ENCODE data around the gene CBY3. TPM values are rescaled to one million over a fixed set of nuclear protein-coding genes. Genes with fewer than 3 reads are reported as not detected.

The CBY3 gene
- total RNA-seq, 1 experiment from 2014 or later: not detected

DNA sequence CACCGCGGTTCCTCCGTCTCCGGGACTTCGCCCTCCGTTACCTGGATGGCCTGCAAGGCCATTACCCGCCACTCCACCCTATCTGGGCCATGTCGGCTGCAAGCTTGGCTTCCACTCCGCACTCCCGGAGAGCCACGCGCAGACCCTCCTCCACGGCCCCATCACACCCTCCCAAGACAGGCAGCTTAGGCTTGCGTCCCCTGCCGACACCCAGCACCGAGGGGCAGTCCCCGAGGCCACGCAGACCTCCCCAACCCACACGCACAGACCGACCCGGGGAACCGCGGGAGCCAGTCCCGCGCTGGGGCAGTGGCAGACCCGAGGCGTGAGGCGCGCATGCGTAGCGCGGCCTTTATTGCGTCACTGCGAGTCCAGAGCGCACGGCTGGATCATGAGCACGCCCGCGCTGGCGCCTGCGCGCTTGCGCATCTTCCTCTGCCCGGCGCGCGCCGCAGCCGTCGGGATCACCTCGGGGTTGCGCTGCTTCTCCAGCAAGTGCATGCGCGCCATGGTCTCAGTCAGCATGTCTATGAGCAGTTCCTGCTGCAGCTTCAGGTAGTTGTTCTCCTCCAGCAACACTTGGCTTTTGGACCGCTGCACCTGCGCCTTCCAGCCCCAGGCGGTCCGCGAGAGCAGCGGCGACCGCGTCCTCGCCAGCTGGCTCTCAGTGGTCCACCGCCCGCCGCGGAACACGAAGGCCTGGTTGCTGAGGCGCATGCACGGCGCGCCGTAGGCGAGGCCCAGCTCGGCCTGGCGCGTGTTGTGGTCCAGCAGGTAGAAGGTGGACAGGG, 2.4 kb downstream of the CBY3 start:
- POLR2A ChIA-PET: no interaction called here
- BruUV-seq (replicated peaks): no TSS peak

More for the DNA sequence above, 2.4 kb downstream of the CBY3 start:
- peak overlapping the region; percentile 94 for H3K4me2 ChIP-seq (ENCODE audit: low read length)
- H3K36me3 ChIP-seq (ENCODE audit: control insufficient read depth in 1 of 2, insufficient read depth in 2 of 2, low read length in 2 of 2): no peaks in the 10 kb centered on the region
- intact Hi-C loops (cut with micrococcal nuclease): loop anchor here (1.0 kb wide), 1 partner anchor 20 kb away; the partner anchor contains the start of gene CANX
- H3K9me2 ChIP-seq (ENCODE audit: insufficient read depth): no peaks in the 10 kb centered on the region
- TF ChIP-seq ZFX (IDR thresholded peaks at IDR 0.05): peak; percentile 87; the same call in 1 of the 2 replicates
- TF ChIP-seq FOSL1 (IDR thresholded peaks at IDR 0.05; ENCODE audit: low read depth): no peak
- TF ChIP-seq POLR2A (IDR thresholded peaks at IDR 0.05; ENCODE audit: borderline replicate concordance, extremely low read depth, insufficient read depth, insufficient read length): peak; percentile 97
- no peak for TF ChIP-seq JUND (IDR thresholded peaks at IDR 0.05)
- no peak for TF ChIP-seq SRF (IDR thresholded peaks at IDR 0.05; ENCODE audit: low read depth)
- TF ChIP-seq CEBPB (IDR thresholded peaks at IDR 0.05; ENCODE audit: low read depth): no peak
- TF ChIP-seq YY1 (IDR thresholded peaks at IDR 0.05; ENCODE audit: extremely low read depth, insufficient replicate concordance, low read depth, low read length): peak; percentile 23
- TF ChIP-seq, protein P1, sequence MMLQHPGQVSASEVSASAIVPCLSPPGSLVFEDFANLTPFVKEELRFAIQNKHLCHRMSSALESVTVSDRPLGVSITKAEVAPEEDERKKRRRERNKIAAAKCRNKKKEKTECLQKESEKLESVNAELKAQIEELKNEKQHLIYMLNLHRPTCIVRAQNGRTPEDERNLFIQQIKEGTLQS (IDR thresholded peaks at IDR 0.05): no peak
- TF ChIP-seq, protein P2, sequence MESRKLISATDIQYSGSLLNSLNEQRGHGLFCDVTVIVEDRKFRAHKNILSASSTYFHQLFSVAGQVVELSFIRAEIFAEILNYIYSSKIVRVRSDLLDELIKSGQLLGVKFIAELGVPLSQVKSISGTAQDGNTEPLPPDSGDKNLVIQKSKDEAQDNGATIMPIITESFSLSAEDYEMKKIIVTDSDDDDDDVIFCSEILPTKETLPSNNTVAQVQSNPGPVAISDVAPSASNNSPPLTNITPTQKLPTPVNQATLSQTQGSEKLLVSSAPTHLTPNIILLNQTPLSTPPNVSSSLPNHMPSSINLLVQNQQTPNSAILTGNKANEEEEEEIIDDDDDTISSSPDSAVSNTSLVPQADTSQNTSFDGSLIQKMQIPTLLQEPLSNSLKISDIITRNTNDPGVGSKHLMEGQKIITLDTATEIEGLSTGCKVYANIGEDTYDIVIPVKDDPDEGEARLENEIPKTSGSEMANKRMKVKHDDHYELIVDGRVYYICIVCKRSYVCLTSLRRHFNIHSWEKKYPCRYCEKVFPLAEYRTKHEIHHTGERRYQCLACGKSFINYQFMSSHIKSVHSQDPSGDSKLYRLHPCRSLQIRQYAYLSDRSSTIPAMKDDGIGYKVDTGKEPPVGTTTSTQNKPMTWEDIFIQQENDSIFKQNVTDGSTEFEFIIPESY (IDR thresholded peaks at IDR 0.05; ENCODE audit: extremely low read depth, insufficient replicate concordance, low read length): no peak
- peak; percentile 60 for TF ChIP-seq TCF7L2 (IDR thresholded peaks at IDR 0.05; ENCODE audit: borderline replicate concordance, extremely low read depth, insufficient read depth, insufficient read length)
- TF ChIP-seq EZH2phosphoT487 (IDR thresholded peaks at IDR 0.05; ENCODE audit: borderline replicate concordance): no peak
- TF ChIP-seq POLR2AphosphoS5 (IDR thresholded peaks at IDR 0.05; ENCODE audit: low read depth, low read length): peak; percentile 99
- no peak for TF ChIP-seq CBX3 (IDR thresholded peaks at IDR 0.05; ENCODE audit: low read depth)
- TF ChIP-seq, protein P3, sequence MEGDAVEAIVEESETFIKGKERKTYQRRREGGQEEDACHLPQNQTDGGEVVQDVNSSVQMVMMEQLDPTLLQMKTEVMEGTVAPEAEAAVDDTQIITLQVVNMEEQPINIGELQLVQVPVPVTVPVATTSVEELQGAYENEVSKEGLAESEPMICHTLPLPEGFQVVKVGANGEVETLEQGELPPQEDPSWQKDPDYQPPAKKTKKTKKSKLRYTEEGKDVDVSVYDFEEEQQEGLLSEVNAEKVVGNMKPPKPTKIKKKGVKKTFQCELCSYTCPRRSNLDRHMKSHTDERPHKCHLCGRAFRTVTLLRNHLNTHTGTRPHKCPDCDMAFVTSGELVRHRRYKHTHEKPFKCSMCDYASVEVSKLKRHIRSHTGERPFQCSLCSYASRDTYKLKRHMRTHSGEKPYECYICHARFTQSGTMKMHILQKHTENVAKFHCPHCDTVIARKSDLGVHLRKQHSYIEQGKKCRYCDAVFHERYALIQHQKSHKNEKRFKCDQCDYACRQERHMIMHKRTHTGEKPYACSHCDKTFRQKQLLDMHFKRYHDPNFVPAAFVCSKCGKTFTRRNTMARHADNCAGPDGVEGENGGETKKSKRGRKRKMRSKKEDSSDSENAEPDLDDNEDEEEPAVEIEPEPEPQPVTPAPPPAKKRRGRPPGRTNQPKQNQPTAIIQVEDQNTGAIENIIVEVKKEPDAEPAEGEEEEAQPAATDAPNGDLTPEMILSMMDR (IDR thresholded peaks at IDR 0.05 in 2 of 3, conservative IDR thresholded peaks at IDR 0.05 in 1 of 3; ENCODE audit: borderline replicate concordance in 1 of 3, insufficient read depth in 1 of 3, low read depth in 2 of 3, low read length in 2 of 3): no peak
- TF ChIP-seq RAD21 (IDR thresholded peaks at IDR 0.05; ENCODE audit: low read depth): no peak
- ATAC-seq (peak; percentile 92), DNase-seq (ENCODE audit: low read depth, low spot score) (peak; percentile 88)
- no peaks in the 10 kb centered on the region for H4K20me1 ChIP-seq (ENCODE audit: insufficient read depth)
- peak overlapping the region; percentile 92 to 98 for H3K4me3 ChIP-seq (replicated peaks in 1 of 2; ENCODE audit: low read depth in 1 of 2, low read length in 2 of 2)
- peak overlapping the region; percentile 83 for H3K27ac ChIP-seq (ENCODE audit: low read depth, low read length)
- H3K79me2 ChIP-seq (ENCODE audit: insufficient read depth, low read length): peaks cover 21% of the 10 kb centered on the region
- RAD21 ChIA-PET (ENCODE audit: low non-redundant PET in 1 of 2, low total read pairs in 2 of 2, uncharacterized antibody in 2 of 2, unreplicated experiment in 2 of 2): no interaction called here
- no peaks in the 10 kb centered on the region for H3K27me3 ChIP-seq (ENCODE audit: insufficient read depth, low read length)
- CTCF ChIA-PET: interaction anchor here (1.7 kb wide), 1 partner anchor 10 kb away, joined by 7 read pairs; no protein-coding TSS in a partner anchor
- no peak overlapping the region for H2AFZ ChIP-seq (ENCODE audit: low read depth, low read length, poor library complexity, severe bottlenecking)
- H3K9me3 ChIP-seq (ENCODE audit: control insufficient read depth in 1 of 2, insufficient read depth in 1 of 2, low read depth in 1 of 2, low read length in 2 of 2): no peaks in the 10 kb centered on the region
- H3K4me1 ChIP-seq (ENCODE audit: control insufficient read depth in 1 of 2, insufficient read depth in 2 of 2, low read length in 2 of 2): peaks cover 12 to 18% of the 10 kb centered on the region in 2 experiments
- H3K9ac ChIP-seq (ENCODE audit: low read length): peak overlapping the region; percentile 99

Data from HCT116 (cell line).